Right atrium auricular region (tissue), 2 donors: ENCODE measurements around the gene CRELD2. TPM values are rescaled to one million over a fixed set of nuclear protein-coding genes. Genes with fewer than 3 reads are reported as not detected.

Source experiments
- DNase-seq: peaks from one replicate; pipeline ENCODE4 v3.0.0-alpha.2; 2019; ENCODE audit warnings: low spot score
- H3K27ac ChIP-seq, 2 donors: fragments of 200-600 bp; sonication (generic); 1 replicate in 1 of 2; 2 replicates in 1 of 2; pipeline ENCODE4 v1.5.1; 2016 to 2019
- H3K27me3 ChIP-seq, 2 donors: fragments of 200-600 bp; sonication (generic); one replicate each; pipeline versions ENCODE4 v1.5.1 to v1.6.0; 2017 to 2019
- H3K36me3 ChIP-seq: fragments of 200-600 bp; sonication (generic); one replicate; pipeline ENCODE4 v1.5.1; 2016
- H3K4me1 ChIP-seq, 2 donors: fragments of 200-600 bp; sonication (generic); one replicate each; pipeline versions ENCODE4 v1.5.1 to v1.6.0; 2017 to 2019
- H3K4me3 ChIP-seq, 2 donors: fragments of 200-600 bp; sonication (generic); 1 replicate in 1 of 2; 2 replicates in 1 of 2; pipeline ENCODE4 v1.5.1; 2017 to 2019; ENCODE audit warnings: mild to moderate bottlenecking in 1 of 2, moderate library complexity in 1 of 2
- H3K9me3 ChIP-seq, 2 donors: fragments of 200-600 bp; sonication (generic); one replicate each; pipeline ENCODE4 v1.5.1; 2019
- total RNA-seq, 2 donors: library from RNA; depleted of rRNA; stranded (reverse); fragments of >200 nt; gene quantifications; one replicate each; pipeline ENCODE4 v1.1.0, GENCODE V29; 2016
- TF ChIP-seq, protein P1 (sequence below), 2 donors: fragments of 200-600 bp; sonication (generic); IDR thresholded peaks; one replicate each; pipeline ENCODE4 v1.5.1; 2019; ENCODE audit warnings: antibody characterized with exemption in 2 of 2

The CRELD2 gene
- total RNA-seq, 2 donors from 2014 or later = 16.1 to 28.5 TPM

- Histone ChIP-seq H3K36me3 (peaks cover 33% of the 10 kb centered on the region), H3K27me3 (no peaks in the 10 kb centered on the region), H3K9me3 (no peaks in the 10 kb centered on the region), H3K4me3 (no peak overlapping the region), H3K4me1 (no peaks in the 10 kb centered on the region), H3K27ac (no peak overlapping the region)
- TF ChIP-seq, protein P1, sequence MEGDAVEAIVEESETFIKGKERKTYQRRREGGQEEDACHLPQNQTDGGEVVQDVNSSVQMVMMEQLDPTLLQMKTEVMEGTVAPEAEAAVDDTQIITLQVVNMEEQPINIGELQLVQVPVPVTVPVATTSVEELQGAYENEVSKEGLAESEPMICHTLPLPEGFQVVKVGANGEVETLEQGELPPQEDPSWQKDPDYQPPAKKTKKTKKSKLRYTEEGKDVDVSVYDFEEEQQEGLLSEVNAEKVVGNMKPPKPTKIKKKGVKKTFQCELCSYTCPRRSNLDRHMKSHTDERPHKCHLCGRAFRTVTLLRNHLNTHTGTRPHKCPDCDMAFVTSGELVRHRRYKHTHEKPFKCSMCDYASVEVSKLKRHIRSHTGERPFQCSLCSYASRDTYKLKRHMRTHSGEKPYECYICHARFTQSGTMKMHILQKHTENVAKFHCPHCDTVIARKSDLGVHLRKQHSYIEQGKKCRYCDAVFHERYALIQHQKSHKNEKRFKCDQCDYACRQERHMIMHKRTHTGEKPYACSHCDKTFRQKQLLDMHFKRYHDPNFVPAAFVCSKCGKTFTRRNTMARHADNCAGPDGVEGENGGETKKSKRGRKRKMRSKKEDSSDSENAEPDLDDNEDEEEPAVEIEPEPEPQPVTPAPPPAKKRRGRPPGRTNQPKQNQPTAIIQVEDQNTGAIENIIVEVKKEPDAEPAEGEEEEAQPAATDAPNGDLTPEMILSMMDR (IDR thresholded peaks at IDR 0.05) = no peak
- no peak for DNase-seq
Observed at GRCh38 chr22:49910229-49911155, 7.9 kb upstream of the CRELD2 start.

GRCh38 chr22:49911881-49912625, 6.4 kb upstream of the CRELD2 start:
- Histone ChIP-seq H3K9me3 (no peaks in the 10 kb centered on the region), H3K36me3 (peaks cover 33% of the 10 kb centered on the region), H3K27me3 (no peaks in the 10 kb centered on the region), H3K4me3 (no peak overlapping the region), H3K27ac (no peak overlapping the region), H3K4me1 (peaks cover 0 to 6% of the 10 kb centered on the region in 2 donors)
- DNase-seq = no peak
- TF ChIP-seq, protein P1 (IDR thresholded peaks at IDR 0.05) = no peak

- no peak overlapping the region for H3K27ac ChIP-seq
- TF ChIP-seq, protein P1 (IDR thresholded peaks at IDR 0.05) = no peak
- H3K27me3 ChIP-seq = no peaks in the 10 kb centered on the region
- peaks cover 23% of the 10 kb centered on the region for H3K36me3 ChIP-seq
- no peak for DNase-seq
- peaks cover 0 to 13% of the 10 kb centered on the region in 2 donors for H3K4me1 ChIP-seq
- no peak overlapping the region for H3K4me3 ChIP-seq
- H3K9me3 ChIP-seq = no peaks in the 10 kb centered on the region
Observed at GRCh38 chr22:49913026-49913425, 5.4 kb upstream of the CRELD2 start.

GRCh38 chr22:49913446-49913845, 5.0 kb upstream of the CRELD2 start:
- DNase-seq = no peak
- Histone ChIP-seq H3K36me3 (peaks cover 22% of the 10 kb centered on the region), H3K4me3 (no peak overlapping the region), H3K9me3 (no peaks in the 10 kb centered on the region), H3K4me1 (peaks cover 0 to 13% of the 10 kb centered on the region in 2 donors), H3K27me3 (no peaks in the 10 kb centered on the region), H3K27ac (no peak overlapping the region)
- TF ChIP-seq, protein P1 (IDR thresholded peaks at IDR 0.05) = no peak

DNA sequence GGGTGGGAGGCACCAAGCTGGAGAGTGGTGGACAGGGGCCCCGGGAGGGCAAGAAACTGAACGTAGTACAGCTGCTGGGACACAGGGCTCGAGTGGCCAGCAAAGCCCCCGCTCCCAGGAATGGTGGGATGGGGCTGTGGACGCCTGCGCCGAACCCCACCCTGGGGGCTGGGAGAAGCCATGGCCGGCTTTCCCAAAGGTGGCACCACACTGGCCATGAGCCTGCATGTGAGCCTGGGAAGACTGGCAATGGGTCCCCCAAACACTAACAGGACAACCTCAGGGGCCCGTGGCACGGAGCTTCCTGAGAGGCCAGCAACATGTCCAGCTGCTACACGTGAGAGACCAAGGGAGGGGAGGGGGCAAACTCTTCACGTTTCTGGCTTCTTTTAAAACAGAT, 4.2 kb upstream of the CRELD2 start:
- Histone ChIP-seq H3K9me3 (no peaks in the 10 kb centered on the region), H3K36me3 (peaks cover 18% of the 10 kb centered on the region), H3K4me3 (no peak overlapping the region), H3K27me3 (no peaks in the 10 kb centered on the region), H3K4me1 (peaks cover 0 to 19% of the 10 kb centered on the region in 2 donors), H3K27ac (no peak overlapping the region)
- DNase-seq = no peak
- TF ChIP-seq, protein P1 (IDR thresholded peaks at IDR 0.05) = no peak
